ENCODE measurements around the gene SUMO4. TPM values are rescaled to one million over a fixed set of nuclear protein-coding genes. Genes with fewer than 3 reads are reported as not detected.

The SUMO4 gene
- total RNA-seq, 2 donors from 2014 or later = 2.0 to 2.4 TPM

DNA sequence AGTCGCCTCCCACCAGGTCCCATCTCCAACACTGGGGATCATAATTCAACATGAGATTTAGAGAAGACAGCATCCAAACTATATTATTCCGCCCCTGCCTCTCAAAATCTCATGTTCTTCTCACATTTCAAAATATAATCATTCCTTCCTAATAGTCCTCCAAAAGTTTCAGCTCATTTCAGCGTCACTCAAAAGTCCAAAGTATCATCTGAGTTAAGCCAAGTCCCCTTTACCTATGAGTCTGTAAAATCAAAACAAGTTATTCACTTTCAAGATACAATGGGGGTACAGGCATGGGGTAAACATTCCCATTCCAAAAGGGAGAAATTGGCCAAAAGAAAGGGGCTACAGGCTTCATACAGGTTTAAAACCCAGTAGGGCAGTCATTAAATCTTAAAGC is 39.5 kb upstream of the SUMO4 start:
- DNase-seq (ENCODE audit: low spot score) = no peak
- H3K27me3 ChIP-seq (replicated peaks; ENCODE audit: insufficient read depth) = no peaks in the 10 kb centered on the region
- H3K27ac ChIP-seq = no peak overlapping the region
- TF ChIP-seq POLR2A (IDR thresholded peaks at IDR 0.05) (no peak), POLR2AphosphoS5 (IDR thresholded peaks at IDR 0.05) (no peak)
- TF ChIP-seq, protein P1, sequence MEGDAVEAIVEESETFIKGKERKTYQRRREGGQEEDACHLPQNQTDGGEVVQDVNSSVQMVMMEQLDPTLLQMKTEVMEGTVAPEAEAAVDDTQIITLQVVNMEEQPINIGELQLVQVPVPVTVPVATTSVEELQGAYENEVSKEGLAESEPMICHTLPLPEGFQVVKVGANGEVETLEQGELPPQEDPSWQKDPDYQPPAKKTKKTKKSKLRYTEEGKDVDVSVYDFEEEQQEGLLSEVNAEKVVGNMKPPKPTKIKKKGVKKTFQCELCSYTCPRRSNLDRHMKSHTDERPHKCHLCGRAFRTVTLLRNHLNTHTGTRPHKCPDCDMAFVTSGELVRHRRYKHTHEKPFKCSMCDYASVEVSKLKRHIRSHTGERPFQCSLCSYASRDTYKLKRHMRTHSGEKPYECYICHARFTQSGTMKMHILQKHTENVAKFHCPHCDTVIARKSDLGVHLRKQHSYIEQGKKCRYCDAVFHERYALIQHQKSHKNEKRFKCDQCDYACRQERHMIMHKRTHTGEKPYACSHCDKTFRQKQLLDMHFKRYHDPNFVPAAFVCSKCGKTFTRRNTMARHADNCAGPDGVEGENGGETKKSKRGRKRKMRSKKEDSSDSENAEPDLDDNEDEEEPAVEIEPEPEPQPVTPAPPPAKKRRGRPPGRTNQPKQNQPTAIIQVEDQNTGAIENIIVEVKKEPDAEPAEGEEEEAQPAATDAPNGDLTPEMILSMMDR (IDR thresholded peaks at IDR 0.05) = no peak
- intact Hi-C loops (cut with DNase I) = no loop called here
- 98% methylated on average over 3 of the region's 3 CpGs for WGBS
- no peaks in the 10 kb centered on the region for H3K9me3 ChIP-seq
- no peaks in the 10 kb centered on the region for H3K4me1 ChIP-seq (replicated peaks)
- no peak overlapping the region for H3K4me3 ChIP-seq
- no peaks in the 10 kb centered on the region for H3K36me3 ChIP-seq

DNA sequence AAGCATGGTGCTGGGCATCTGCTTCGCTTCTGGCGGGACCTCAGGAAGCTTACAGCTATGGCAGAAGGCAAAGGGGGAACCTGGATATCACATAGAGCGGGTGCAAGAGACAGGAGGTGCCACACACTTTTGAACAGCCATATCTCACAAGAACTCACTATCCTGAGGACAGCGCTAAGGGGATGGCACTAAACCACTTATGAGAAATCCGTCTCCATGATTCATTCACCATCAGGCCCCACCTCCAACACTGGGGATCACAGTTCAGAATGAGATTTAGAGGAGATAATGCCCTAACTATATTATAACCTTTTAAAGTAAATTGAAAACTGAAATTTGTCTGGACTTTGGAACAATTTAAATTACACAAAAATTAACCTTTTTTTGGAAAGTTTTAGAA is 37.8 kb upstream of the SUMO4 start:
- intact Hi-C loops (cut with DNase I) = no loop called here
- Histone ChIP-seq H3K4me1 (replicated peaks) (no peaks in the 10 kb centered on the region), H3K27ac (no peak overlapping the region), H3K4me3 (no peak overlapping the region), H3K9me3 (no peaks in the 10 kb centered on the region), H3K36me3 (no peaks in the 10 kb centered on the region), H3K27me3 (replicated peaks; ENCODE audit: insufficient read depth) (no peaks in the 10 kb centered on the region)
- DNase-seq (ENCODE audit: low spot score) = no peak
- 95% methylated on average over 5 of the region's 5 CpGs for WGBS
- no peak for TF ChIP-seq POLR2A (IDR thresholded peaks at IDR 0.05)

DNA sequence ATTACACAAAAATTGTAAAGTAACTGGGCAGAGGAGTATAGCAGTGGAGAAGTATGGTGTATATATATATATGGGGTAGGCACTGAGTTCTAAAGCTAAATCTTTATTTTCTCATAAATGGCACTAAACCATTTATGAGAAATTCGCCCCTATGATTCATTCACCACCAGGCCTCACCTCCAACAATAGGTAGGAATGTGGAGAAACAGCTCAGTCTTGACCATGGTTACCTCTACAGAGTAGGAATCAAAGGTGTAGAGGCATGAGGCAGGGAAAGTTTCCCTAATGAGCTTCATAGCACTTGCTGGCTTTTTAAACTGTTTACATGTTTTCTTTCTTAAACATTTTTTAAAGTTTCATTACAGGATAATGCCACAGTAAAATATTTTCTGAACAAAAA is 36.9 kb upstream of the SUMO4 start:
- no peaks in the 10 kb centered on the region for H3K4me1 ChIP-seq (replicated peaks)
- H3K27me3 ChIP-seq (replicated peaks; ENCODE audit: insufficient read depth) = no peaks in the 10 kb centered on the region
- no peak for DNase-seq (ENCODE audit: low spot score)
- TF ChIP-seq, protein P1 (IDR thresholded peaks at IDR 0.05) = no peak
- TF ChIP-seq POLR2A (IDR thresholded peaks at IDR 0.05) (no peak), POLR2AphosphoS5 (IDR thresholded peaks at IDR 0.05) (no peak)
- 74% methylated on average over 1 of the region's 1 CpG for WGBS
- H3K9me3 ChIP-seq = no peaks in the 10 kb centered on the region
- no peak overlapping the region for H3K4me3 ChIP-seq
- no peaks in the 10 kb centered on the region for H3K36me3 ChIP-seq
- H3K27ac ChIP-seq = no peak overlapping the region
- intact Hi-C loops (cut with DNase I) = no loop called here

DNA sequence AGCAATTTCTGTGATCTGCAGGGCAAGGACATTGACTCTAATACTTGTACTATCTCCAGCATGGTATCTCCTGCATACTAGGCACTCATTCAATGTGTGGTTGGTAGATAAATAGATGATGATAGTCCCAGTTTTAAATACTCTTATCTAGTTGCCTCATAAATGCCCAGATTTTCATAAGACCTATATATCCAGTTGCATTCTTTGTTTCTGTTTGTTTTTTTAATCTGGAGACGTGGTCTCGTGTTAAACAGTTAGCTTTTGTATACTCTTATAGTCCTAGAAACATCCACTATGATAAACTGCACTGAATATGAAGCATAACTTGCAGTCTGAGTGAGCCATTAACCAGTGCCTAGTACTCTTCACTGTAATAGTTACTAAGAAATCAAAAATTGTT is 35.5 kb upstream of the SUMO4 start:
- DNase-seq (ENCODE audit: low spot score) = no peak
- WGBS = 58% methylated on average over 2 of the region's 2 CpGs
- Histone ChIP-seq H3K27ac (no peak overlapping the region), H3K36me3 (no peaks in the 10 kb centered on the region), H3K4me1 (replicated peaks) (no peaks in the 10 kb centered on the region), H3K4me3 (no peak overlapping the region), H3K9me3 (no peaks in the 10 kb centered on the region), H3K27me3 (replicated peaks; ENCODE audit: insufficient read depth) (no peaks in the 10 kb centered on the region)
- TF ChIP-seq POLR2AphosphoS5 (IDR thresholded peaks at IDR 0.05) (no peak), POLR2A (IDR thresholded peaks at IDR 0.05) (no peak)
- TF ChIP-seq, protein P1 (IDR thresholded peaks at IDR 0.05) = no peak
- intact Hi-C loops (cut with DNase I) = no loop called here

DNA sequence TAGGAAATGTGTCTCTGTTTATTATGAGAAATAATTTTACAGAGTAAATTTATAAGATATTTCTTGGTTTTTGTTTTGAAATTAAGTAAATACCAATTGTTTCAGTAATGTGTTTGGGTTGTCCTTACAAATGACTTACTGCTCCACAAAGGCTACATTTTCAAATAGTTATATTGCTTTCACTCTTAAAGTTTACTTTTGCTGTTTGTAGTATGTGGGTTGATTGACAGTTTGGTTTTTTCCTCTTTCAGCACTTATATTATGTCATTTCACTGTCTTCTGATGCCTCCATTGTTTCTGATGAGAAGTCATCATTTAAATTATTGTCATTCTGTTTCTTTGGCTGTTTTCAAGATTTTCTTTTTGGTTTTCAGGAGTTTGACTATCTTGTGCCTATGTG is 34.9 kb upstream of the SUMO4 start:
- TF ChIP-seq, protein P1 (IDR thresholded peaks at IDR 0.05) = no peak
- no peak for TF ChIP-seq POLR2A (IDR thresholded peaks at IDR 0.05)
- no peak for TF ChIP-seq POLR2AphosphoS5 (IDR thresholded peaks at IDR 0.05)
- DNase-seq (ENCODE audit: low spot score) = no peak
- no peak overlapping the region for H3K27ac ChIP-seq
- intact Hi-C loops (cut with DNase I) = no loop called here
- no peaks in the 10 kb centered on the region for H3K9me3 ChIP-seq
- no peaks in the 10 kb centered on the region for H3K4me1 ChIP-seq (replicated peaks)
- H3K27me3 ChIP-seq (replicated peaks; ENCODE audit: insufficient read depth) = no peaks in the 10 kb centered on the region
- H3K4me3 ChIP-seq = no peak overlapping the region
- no peaks in the 10 kb centered on the region for H3K36me3 ChIP-seq
